Measurements from ENCODE around the gene PNMA6E.

The PNMA6E gene

GRCh38 chrX:153375571-153375970 lies 25.6 kb downstream of the PNMA6E start:
- Histone ChIP-seq H2AFZ (ENCODE audit: low read length) (no peak overlapping the region), H3K79me1 (ENCODE audit: low read depth, low read length) (peaks cover 1% of the 10 kb centered on the region), H3K36me3 (replicated peaks in 1 of 2; ENCODE audit: control insufficient read depth in 2 of 2, insufficient read depth in 2 of 2, low read length in 2 of 2) (no peaks in the 10 kb centered on the region), H3K27me3 (ENCODE audit: control insufficient read depth in 3 of 3, insufficient read depth in 3 of 3, low read depth in 1 of 3, low read length in 3 of 3) (peaks cover 0 to 28% (median 0%) of the 10 kb centered on the region in 3 experiments), H2BK15ac (ENCODE audit: low read length) (no peak overlapping the region), H3K4me2 (ENCODE audit: insufficient read depth, low read length, poor library complexity, severe bottlenecking) (no peak overlapping the region), H3K14ac (ENCODE audit: low read length) (no peak overlapping the region), H3K18ac (ENCODE audit: low read length) (no peak overlapping the region), H4K91ac (ENCODE audit: low read depth, low read length, poor library complexity) (no peak overlapping the region), H4K8ac (ENCODE audit: low read depth, low read length) (no peak overlapping the region), H3K4me3 (ENCODE audit: low read length in 2 of 2) (no peak overlapping the region), H3K4me1 (ENCODE audit: control insufficient read depth in 2 of 2, insufficient read depth in 1 of 2, low read depth in 1 of 2, low read length in 2 of 2) (no peaks in the 10 kb centered on the region), H3K4ac (ENCODE audit: low read length) (no peak overlapping the region), H2AK5ac (ENCODE audit: low read depth, low read length) (no peak overlapping the region), H2BK12ac (ENCODE audit: low read length) (no peak overlapping the region), H3K9ac (ENCODE audit: low read depth, low read length, poor library complexity) (no peak overlapping the region), H2BK120ac (ENCODE audit: low read depth, low read length) (no peak overlapping the region), H3K27ac (replicated peaks; ENCODE audit: low read length) (no peak overlapping the region), H3K9me3 (replicated peaks in 1 of 2; ENCODE audit: control insufficient read depth in 2 of 2, insufficient read depth in 1 of 2, low read depth in 1 of 2, low read length in 2 of 2) (no peaks in the 10 kb centered on the region), H3K23ac (ENCODE audit: low read depth, low read length, poor library complexity) (no peak overlapping the region), H2BK5ac (ENCODE audit: low read length) (no peak overlapping the region)
- no CpG with 5 or more reads among the region's 5 CpGs for WGBS, 2 donors (ENCODE audit: extremely low coverage in 2 of 2, insufficient read length in 2 of 2, insufficient replicate concordance in 1 of 2)
- DNase-seq (ENCODE audit: low spot score) = no peak

- H2BK15ac ChIP-seq (ENCODE audit: low read length) = no peak overlapping the region
- WGBS, 2 donors (ENCODE audit: extremely low coverage in 2 of 2, insufficient read length in 2 of 2, insufficient replicate concordance in 1 of 2) = no CpG with 5 or more reads among the region's 7 CpGs
- H4K8ac ChIP-seq (ENCODE audit: low read depth, low read length) = no peak overlapping the region
- H3K9ac ChIP-seq (ENCODE audit: low read depth, low read length, poor library complexity) = no peak overlapping the region
- H3K79me1 ChIP-seq (ENCODE audit: low read depth, low read length) = peaks cover 1% of the 10 kb centered on the region
- no peak overlapping the region for H3K18ac ChIP-seq (ENCODE audit: low read length)
- H4K91ac ChIP-seq (ENCODE audit: low read depth, low read length, poor library complexity) = no peak overlapping the region
- no peak overlapping the region for H3K4ac ChIP-seq (ENCODE audit: low read length)
- no peaks in the 10 kb centered on the region for H3K36me3 ChIP-seq (replicated peaks in 1 of 2; ENCODE audit: control insufficient read depth in 2 of 2, insufficient read depth in 2 of 2, low read length in 2 of 2)
- H3K27ac ChIP-seq (replicated peaks; ENCODE audit: low read length) = no peak overlapping the region
- peaks cover 0 to 35% (median 0%) of the 10 kb centered on the region in 3 experiments for H3K27me3 ChIP-seq (ENCODE audit: control insufficient read depth in 3 of 3, insufficient read depth in 3 of 3, low read depth in 1 of 3, low read length in 3 of 3)
- H3K9me3 ChIP-seq (replicated peaks in 1 of 2; ENCODE audit: control insufficient read depth in 2 of 2, insufficient read depth in 1 of 2, low read depth in 1 of 2, low read length in 2 of 2) = no peaks in the 10 kb centered on the region
- no peak overlapping the region for H2BK120ac ChIP-seq (ENCODE audit: low read depth, low read length)
- no peak overlapping the region for H3K4me3 ChIP-seq (ENCODE audit: low read length in 2 of 2)
- no peaks in the 10 kb centered on the region for H3K4me1 ChIP-seq (ENCODE audit: control insufficient read depth in 2 of 2, insufficient read depth in 1 of 2, low read depth in 1 of 2, low read length in 2 of 2)
- no peak overlapping the region for H3K14ac ChIP-seq (ENCODE audit: low read length)
- no peak overlapping the region for H2BK5ac ChIP-seq (ENCODE audit: low read length)
- no peak overlapping the region for H3K4me2 ChIP-seq (ENCODE audit: insufficient read depth, low read length, poor library complexity, severe bottlenecking)
- DNase-seq (ENCODE audit: low spot score) = no peak
- no peak overlapping the region for H2BK12ac ChIP-seq (ENCODE audit: low read length)
- no peak overlapping the region for H3K23ac ChIP-seq (ENCODE audit: low read depth, low read length, poor library complexity)
- no peak overlapping the region for H2AFZ ChIP-seq (ENCODE audit: low read length)
- H2AK5ac ChIP-seq (ENCODE audit: low read depth, low read length) = no peak overlapping the region
Measured at GRCh38 chrX:153374426-153374825, 26.7 kb downstream of the PNMA6E start.

- H3K18ac ChIP-seq (ENCODE audit: low read length) = no peak overlapping the region
- H3K4ac ChIP-seq (ENCODE audit: low read length) = no peak overlapping the region
- H4K91ac ChIP-seq (ENCODE audit: low read depth, low read length, poor library complexity) = no peak overlapping the region
- no peak overlapping the region for H3K14ac ChIP-seq (ENCODE audit: low read length)
- H2BK12ac ChIP-seq (ENCODE audit: low read length) = no peak overlapping the region
- H2AK5ac ChIP-seq (ENCODE audit: low read depth, low read length) = no peak overlapping the region
- H2BK5ac ChIP-seq (ENCODE audit: low read length) = no peak overlapping the region
- no peak overlapping the region for H3K23ac ChIP-seq (ENCODE audit: low read depth, low read length, poor library complexity)
- H3K9me3 ChIP-seq (replicated peaks in 1 of 2; ENCODE audit: control insufficient read depth in 2 of 2, insufficient read depth in 1 of 2, low read depth in 1 of 2, low read length in 2 of 2) = no peaks in the 10 kb centered on the region
- no peak overlapping the region for H2BK120ac ChIP-seq (ENCODE audit: low read depth, low read length)
- H3K36me3 ChIP-seq (replicated peaks in 1 of 2; ENCODE audit: control insufficient read depth in 2 of 2, insufficient read depth in 2 of 2, low read length in 2 of 2) = no peaks in the 10 kb centered on the region
- no peak overlapping the region for H2BK15ac ChIP-seq (ENCODE audit: low read length)
- no peaks in the 10 kb centered on the region for H3K4me1 ChIP-seq (ENCODE audit: control insufficient read depth in 2 of 2, insufficient read depth in 1 of 2, low read depth in 1 of 2, low read length in 2 of 2)
- no peak overlapping the region for H3K4me2 ChIP-seq (ENCODE audit: insufficient read depth, low read length, poor library complexity, severe bottlenecking)
- peaks cover 0 to 31% (median 0%) of the 10 kb centered on the region in 3 experiments for H3K27me3 ChIP-seq (ENCODE audit: control insufficient read depth in 3 of 3, insufficient read depth in 3 of 3, low read depth in 1 of 3, low read length in 3 of 3)
- no peak overlapping the region for H3K4me3 ChIP-seq (ENCODE audit: low read length in 2 of 2)
- H3K27ac ChIP-seq (replicated peaks; ENCODE audit: low read length) = no peak overlapping the region
- H2AFZ ChIP-seq (ENCODE audit: low read length) = no peak overlapping the region
- DNase-seq (ENCODE audit: low spot score) = no peak
- no peak overlapping the region for H3K9ac ChIP-seq (ENCODE audit: low read depth, low read length, poor library complexity)
- H4K8ac ChIP-seq (ENCODE audit: low read depth, low read length) = no peak overlapping the region
- no peaks in the 10 kb centered on the region for H3K79me1 ChIP-seq (ENCODE audit: low read depth, low read length)
Measured at GRCh38 chrX:153372949-153373348, 28.2 kb downstream of the PNMA6E start.

GRCh38 chrX:153371256-153371655 lies 29.9 kb downstream of the PNMA6E start:
- Histone ChIP-seq H3K27me3 (ENCODE audit: control insufficient read depth in 3 of 3, insufficient read depth in 3 of 3, low read depth in 1 of 3, low read length in 3 of 3) (peaks cover 0 to 31% (median 0%) of the 10 kb centered on the region in 3 experiments), H2AK5ac (ENCODE audit: low read depth, low read length) (no peak overlapping the region), H3K27ac (replicated peaks; ENCODE audit: low read length) (no peak overlapping the region), H3K4ac (ENCODE audit: low read length) (no peak overlapping the region), H3K4me1 (ENCODE audit: control insufficient read depth in 2 of 2, insufficient read depth in 1 of 2, low read depth in 1 of 2, low read length in 2 of 2) (no peaks in the 10 kb centered on the region), H3K4me2 (ENCODE audit: insufficient read depth, low read length, poor library complexity, severe bottlenecking) (no peak overlapping the region), H3K4me3 (ENCODE audit: low read length in 2 of 2) (no peak overlapping the region), H3K36me3 (replicated peaks in 1 of 2; ENCODE audit: control insufficient read depth in 2 of 2, insufficient read depth in 2 of 2, low read length in 2 of 2) (no peaks in the 10 kb centered on the region), H3K9me3 (replicated peaks in 1 of 2; ENCODE audit: control insufficient read depth in 2 of 2, insufficient read depth in 1 of 2, low read depth in 1 of 2, low read length in 2 of 2) (no peaks in the 10 kb centered on the region), H3K9ac (ENCODE audit: low read depth, low read length, poor library complexity) (no peak overlapping the region), H4K91ac (ENCODE audit: low read depth, low read length, poor library complexity) (no peak overlapping the region), H3K23ac (ENCODE audit: low read depth, low read length, poor library complexity) (no peak overlapping the region), H2BK15ac (ENCODE audit: low read length) (no peak overlapping the region), H2BK5ac (ENCODE audit: low read length) (no peak overlapping the region), H2BK120ac (ENCODE audit: low read depth, low read length) (no peak overlapping the region), H2AFZ (ENCODE audit: low read length) (peak overlapping the region; percentile 41), H4K8ac (ENCODE audit: low read depth, low read length) (no peak overlapping the region), H2BK12ac (ENCODE audit: low read length) (no peak overlapping the region), H3K79me1 (ENCODE audit: low read depth, low read length) (no peaks in the 10 kb centered on the region), H3K18ac (ENCODE audit: low read length) (no peak overlapping the region), H3K14ac (ENCODE audit: low read length) (no peak overlapping the region)
- no peak for DNase-seq (ENCODE audit: low spot score)
- no CpG with 5 or more reads among the region's 3 CpGs for WGBS, 2 donors (ENCODE audit: extremely low coverage in 2 of 2, insufficient read length in 2 of 2, insufficient replicate concordance in 1 of 2)

Measured in neuronal stem cell (in vitro differentiated cells).